HEK293T (cell line): ENCODE data around the gene RNF31.
"Not testable (repeated sequence)": the region's sequence is repeated elsewhere in the genome, so short reads cannot be mapped to it uniquely, and the experiment has no call there.

Source experiments
- CTCF ChIA-PET: fragments of 350-600 bp; formaldehyde crosslinking; extraction: SDS; loops from one replicate; lab custom pipeline; 2021; ENCODE audit warnings: antibody characterized with exemption, inconsistent platforms; lab: Yijun Ruan, JAX
- POLR2A ChIA-PET: fragments of 350-600 bp; formaldehyde crosslinking; extraction: SDS; loops from one replicate; lab custom pipeline; 2020; ENCODE audit warnings: antibody characterized with exemption, inconsistent platforms; lab: Yijun Ruan, JAX
- DNase-seq: peaks from one replicate; pipeline ENCODE4 v3.0.0; 2012; ENCODE audit warnings: mixed read lengths; ENCODE audit errors: extremely low spot score
- ARNT ChIP-seq: fragments of 450-650 bp; IDR thresholded peaks from 2 replicates; pipeline ENCODE4 v1.6.1; 2017; ENCODE audit warnings: mild to moderate bottlenecking
- BHLHE40 ChIP-seq: fragments of 450-650 bp; IDR thresholded peaks from 2 replicates; pipeline ENCODE4 v1.6.1; 2016; ENCODE audit warnings: mild to moderate bottlenecking, moderate library complexity, borderline replicate concordance
- CTBP1 ChIP-seq: fragments of 450-650 bp; IDR thresholded peaks from 2 replicates; pipeline ENCODE4 v1.6.1; 2016; ENCODE audit warnings: borderline replicate concordance
- ELF4 ChIP-seq: fragments of 450-650 bp; IDR thresholded peaks from 2 replicates; pipeline ENCODE4 v1.6.1; 2017; ENCODE audit warnings: antibody characterized with exemption
- FOXA1 ChIP-seq: fragments of 450-650 bp; IDR thresholded peaks from 2 replicates; pipeline ENCODE4 v1.6.1; 2016; ENCODE audit warnings: mild to moderate bottlenecking
- FOXK2 ChIP-seq: fragments of 450-650 bp; IDR thresholded peaks from 2 replicates; pipeline ENCODE4 v1.6.1; 2016; ENCODE audit warnings: mild to moderate bottlenecking
- FOXM1 ChIP-seq: fragments of 450-650 bp; IDR thresholded peaks from 2 replicates; pipeline ENCODE4 v1.6.1; 2017; ENCODE audit warnings: mild to moderate bottlenecking, borderline replicate concordance
- HDGF ChIP-seq: fragments of 450-650 bp; IDR thresholded peaks from 2 replicates; pipeline ENCODE4 v1.6.1; 2017; ENCODE audit warnings: antibody characterized with exemption, borderline replicate concordance
- L3MBTL2 ChIP-seq: fragments of 450-650 bp; conservative IDR thresholded peaks from 2 replicates; pipeline ENCODE4 v1.6.1; 2016; ENCODE audit warnings: mild to moderate bottlenecking
- LEF1 ChIP-seq: fragments of 450-650 bp; IDR thresholded peaks from 2 replicates; pipeline ENCODE4 v1.6.1; 2017; ENCODE audit warnings: mild to moderate bottlenecking, borderline replicate concordance
- NFRKB ChIP-seq: fragments of 450-650 bp; IDR thresholded peaks from 2 replicates; pipeline ENCODE4 v1.6.1; 2016; ENCODE audit warnings: mild to moderate bottlenecking, moderate library complexity
- SP1 ChIP-seq: fragments of 450-650 bp; IDR thresholded peaks from 2 replicates; pipeline ENCODE4 v1.6.1; 2017
- SUZ12 ChIP-seq: fragments of 450-650 bp; IDR thresholded peaks from 2 replicates; pipeline ENCODE4 v1.6.1; 2016; ENCODE audit warnings: mild to moderate bottlenecking
- TARDBP ChIP-seq: fragments of 450-650 bp; IDR thresholded peaks from 2 replicates; pipeline ENCODE4 v1.6.1; 2016
- ZNF384 ChIP-seq: fragments of 450-650 bp; IDR thresholded peaks from 2 replicates; pipeline ENCODE4 v1.6.1; 2016
- TF ChIP-seq, protein P1 (sequence below): fragments of 450-650 bp; IDR thresholded peaks from 2 replicates; pipeline ENCODE4 v1.6.1; 2016

RNF31 gene

DNA sequence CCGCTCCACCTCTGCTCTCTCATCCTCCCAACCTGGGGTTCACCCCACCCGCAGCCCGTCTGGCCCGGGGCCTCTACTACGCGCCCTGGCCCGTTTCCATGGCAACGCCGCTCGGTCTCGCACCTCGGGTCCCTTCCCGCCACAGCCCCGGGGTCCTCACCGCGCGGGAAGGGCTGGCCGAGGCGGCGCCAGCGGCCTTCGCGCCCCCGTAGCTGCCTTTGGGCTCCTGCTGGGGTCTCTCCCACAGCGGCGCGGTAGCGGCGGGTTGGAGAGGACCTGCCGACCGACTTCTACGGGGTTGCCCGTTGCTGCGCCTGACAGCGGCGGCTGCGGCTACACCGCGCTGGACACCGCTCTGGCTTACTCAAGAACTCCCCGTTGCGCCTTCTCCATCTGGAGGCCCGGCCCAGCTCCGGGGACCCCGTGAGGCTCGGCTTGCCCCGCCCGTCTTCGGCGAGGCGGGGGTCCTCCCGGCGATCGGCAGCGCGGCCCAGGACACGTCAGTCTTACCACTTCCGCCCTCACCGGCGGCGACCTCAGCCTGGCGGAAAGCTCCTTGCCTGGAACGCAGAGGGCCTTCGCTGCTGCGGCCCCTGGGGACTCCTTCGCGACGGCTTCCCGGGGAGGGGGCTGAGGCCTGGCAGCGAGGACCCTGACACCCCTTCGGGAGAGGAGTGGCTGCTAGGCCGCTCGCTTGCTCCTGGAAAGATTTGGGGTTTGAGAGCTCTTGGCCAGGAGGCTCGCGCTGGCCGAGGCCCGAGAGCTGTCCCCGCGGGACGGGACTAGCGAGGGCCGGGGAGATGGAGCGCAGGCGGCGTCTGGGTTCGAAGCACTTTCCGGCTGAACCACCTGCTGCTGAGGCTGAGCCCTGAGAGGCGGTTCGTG is 48.1 kb downstream of the RNF31 start, which contains the start of gene TM9SF1:
TM9SF1 (minus strand) TSS at position 256 of the 885 bp plus-strand sequence. CDS start 422 bp downstream, outside the sequence.
- TF ChIP-seq, protein P1, sequence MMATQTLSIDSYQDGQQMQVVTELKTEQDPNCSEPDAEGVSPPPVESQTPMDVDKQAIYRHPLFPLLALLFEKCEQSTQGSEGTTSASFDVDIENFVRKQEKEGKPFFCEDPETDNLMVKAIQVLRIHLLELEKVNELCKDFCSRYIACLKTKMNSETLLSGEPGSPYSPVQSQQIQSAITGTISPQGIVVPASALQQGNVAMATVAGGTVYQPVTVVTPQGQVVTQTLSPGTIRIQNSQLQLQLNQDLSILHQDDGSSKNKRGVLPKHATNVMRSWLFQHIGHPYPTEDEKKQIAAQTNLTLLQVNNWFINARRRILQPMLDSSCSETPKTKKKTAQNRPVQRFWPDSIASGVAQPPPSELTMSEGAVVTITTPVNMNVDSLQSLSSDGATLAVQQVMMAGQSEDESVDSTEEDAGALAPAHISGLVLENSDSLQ = peak; percentile 72
- TF ChIP-seq HDGF (no peak), SUZ12 (no peak), FOXK2 (no peak), FOXA1 (no peak), BHLHE40 (no peak), L3MBTL2 (peak; percentile 100), TARDBP (no peak), ARNT (no peak), LEF1 (no peak), ELF4 (peak; percentile 95)
- ChIA-PET POLR2A (interaction anchor here (0.7 to 2.6 kb wide), 26 partner anchors 8 to 246 kb away, joined by 3 to 33 read pairs (median 6); partner anchors contain the start of genes CARMIL3, CHMP4A, DCAF11 and EMC9), CTCF (interaction anchor here (0.9 to 1.6 kb wide), 3 partner anchors 35 to 236 kb away, joined by 3 to 4 read pairs (median 3); partner anchors contain the start of gene IRF9)
- peak; percentile 90 for DNase-seq

DNA sequence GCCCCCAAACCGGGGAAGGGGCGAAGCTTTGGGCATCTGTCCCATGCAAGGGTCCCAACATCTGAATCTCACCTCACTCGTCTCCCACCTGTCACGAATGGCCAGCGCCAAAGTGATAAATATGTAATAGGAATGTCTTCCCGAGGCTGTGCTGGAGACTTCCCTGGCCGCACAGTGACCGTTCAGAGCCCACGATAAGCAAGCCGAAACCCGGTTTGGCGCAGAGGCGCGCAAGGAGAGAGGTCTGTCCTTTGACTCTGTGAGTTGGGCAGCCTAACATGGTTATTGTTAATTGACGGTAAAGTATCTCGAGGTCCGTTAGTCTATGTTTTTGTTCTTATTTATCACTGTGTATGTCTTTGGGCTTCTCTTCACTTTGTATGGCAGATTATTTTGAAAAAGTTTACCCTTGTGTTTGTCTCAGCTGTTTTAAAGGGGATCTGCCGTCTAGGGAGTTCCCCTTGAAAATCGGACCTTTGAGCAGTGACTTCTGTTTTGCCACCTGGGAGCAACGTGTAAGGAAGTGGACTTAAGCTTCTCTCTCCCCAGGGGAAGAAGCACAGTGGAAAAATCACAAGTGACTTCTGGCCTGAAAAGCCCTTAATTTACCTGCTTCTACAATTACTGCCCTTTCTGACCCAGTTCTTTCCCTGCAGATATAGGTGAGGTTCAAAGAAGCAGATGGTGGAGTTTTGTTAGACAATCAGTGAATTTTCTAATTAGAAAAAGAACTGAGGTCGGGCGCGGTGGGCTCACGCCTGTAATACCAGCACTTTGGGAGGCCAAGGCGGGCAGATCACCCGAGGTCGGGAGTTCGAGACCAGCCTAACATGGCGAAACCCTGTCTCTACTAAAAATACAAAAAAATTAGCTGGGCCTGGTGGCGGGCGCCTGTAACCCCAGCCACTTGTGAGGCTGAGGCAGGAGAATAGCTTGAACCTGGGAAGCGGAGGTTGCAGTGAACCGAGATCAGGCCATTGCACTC is 49.1 kb downstream of the RNF31 start:
- CTCF ChIA-PET = interaction anchor here (0.9 to 1.0 kb wide), 2 partner anchors 36 to 100 kb away, joined by 3 to 4 read pairs; partner anchors contain the start of gene IRF9
- peak; percentile 30 for DNase-seq
- POLR2A ChIA-PET = interaction anchor here (0.7 to 2.6 kb wide), 25 partner anchors 8 to 245 kb away, joined by 3 to 33 read pairs (median 6); partner anchors contain the start of genes CARMIL3, CHMP4A, DCAF11 and EMC9

DNA sequence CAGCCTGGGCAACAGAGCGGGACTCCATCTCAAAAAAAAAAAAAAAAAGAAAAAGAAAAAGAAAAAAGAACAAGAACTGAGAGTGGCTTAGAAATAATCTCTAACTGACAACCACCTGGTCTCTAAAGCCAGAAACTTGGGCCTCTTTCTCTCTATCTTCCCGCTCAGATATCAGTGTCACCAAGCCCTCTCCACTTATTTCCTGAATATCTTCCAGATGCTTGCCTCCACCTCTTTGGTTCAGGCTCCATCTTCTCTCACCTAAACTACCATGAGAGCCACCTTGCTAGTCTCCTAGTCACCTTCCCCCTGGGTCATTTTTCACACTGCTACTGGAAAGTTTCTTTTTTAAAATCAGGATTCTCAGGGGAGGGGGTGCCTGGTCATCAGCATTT is 49.8 kb downstream of the RNF31 start:
- ChIA-PET CTCF (no interaction called here), POLR2A (interaction anchor here (1.6 to 2.6 kb wide), 3 partner anchors 17 to 74 kb away, joined by 5 to 33 read pairs (median 16); partner anchors contain the start of genes CHMP4A, PSME2, RABGGTA and RNF31)
- no peak for TF ChIP-seq CTBP1
- no peak for TF ChIP-seq FOXM1
- no peak for TF ChIP-seq FOXK2
- TF ChIP-seq NFRKB = no peak
- no peak for TF ChIP-seq L3MBTL2
- no peak for TF ChIP-seq FOXA1
- TF ChIP-seq TARDBP = no peak
- no peak for TF ChIP-seq LEF1
- no peak for TF ChIP-seq ELF4
- no peak for TF ChIP-seq BHLHE40
- no peak for TF ChIP-seq SUZ12
- no peak for TF ChIP-seq ARNT
- no peak for TF ChIP-seq ZNF384
- TF ChIP-seq HDGF = no peak
- TF ChIP-seq, protein P1 = no peak
- no peak for DNase-seq

More for the DNA sequence above, 49.1 kb downstream of the RNF31 start:
- TF ChIP-seq FOXM1 (no peak), L3MBTL2 (no peak), ZNF384 (no peak), LEF1 (no peak), ELF4 (no peak), SP1 (no peak), TARDBP (no peak), CTBP1 (no peak), FOXK2 (no peak), BHLHE40 (no peak), FOXA1 (no peak), NFRKB (no peak), HDGF (no peak)
- TF ChIP-seq, protein P1 = no peak

DNA sequence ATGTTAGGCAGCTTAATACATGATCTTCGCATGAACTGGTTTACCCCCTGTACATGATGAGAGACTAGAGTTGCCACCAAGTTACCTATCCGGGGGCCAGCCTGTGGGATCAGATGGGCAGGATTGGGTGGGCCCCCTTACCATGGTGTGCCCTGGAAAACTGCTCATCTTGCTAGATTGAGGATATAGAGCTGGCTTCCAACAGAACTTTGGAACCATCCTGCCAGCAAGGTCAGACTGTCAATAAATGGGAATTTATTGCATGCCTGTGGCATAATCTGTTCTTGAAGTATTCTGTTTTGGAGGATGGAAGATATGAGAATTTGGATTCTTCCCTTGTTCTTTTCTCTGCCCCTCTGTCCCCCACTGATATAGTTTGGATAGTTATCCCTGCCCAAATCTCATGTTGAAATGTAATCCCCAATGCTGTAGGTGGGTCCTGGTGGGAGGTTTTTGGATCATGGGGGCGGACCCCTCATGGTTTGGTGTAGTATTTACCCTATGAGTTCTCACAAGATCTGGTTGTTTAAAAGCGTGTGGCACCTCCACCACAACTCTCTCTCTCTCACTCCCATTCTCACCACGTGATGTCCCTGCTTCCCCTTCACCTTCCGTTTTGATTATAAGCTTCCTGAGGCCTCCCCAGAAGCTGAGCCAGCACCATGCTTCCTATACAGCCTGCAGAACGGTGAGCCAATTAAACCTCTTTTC is 51.7 kb downstream of the RNF31 start:
- ChIA-PET CTCF (no interaction called here), POLR2A (interaction anchor here (1.0 kb wide), 1 partner anchor 14 kb away, joined by 4 read pairs; the partner anchor contains the start of gene CHMP4A)
- no peak for DNase-seq
- TF ChIP-seq FOXK2 (no peak), ZNF384 (0 out of 2 replicates have a peak, but pooled peaks have one; percentile 46)

DNA sequence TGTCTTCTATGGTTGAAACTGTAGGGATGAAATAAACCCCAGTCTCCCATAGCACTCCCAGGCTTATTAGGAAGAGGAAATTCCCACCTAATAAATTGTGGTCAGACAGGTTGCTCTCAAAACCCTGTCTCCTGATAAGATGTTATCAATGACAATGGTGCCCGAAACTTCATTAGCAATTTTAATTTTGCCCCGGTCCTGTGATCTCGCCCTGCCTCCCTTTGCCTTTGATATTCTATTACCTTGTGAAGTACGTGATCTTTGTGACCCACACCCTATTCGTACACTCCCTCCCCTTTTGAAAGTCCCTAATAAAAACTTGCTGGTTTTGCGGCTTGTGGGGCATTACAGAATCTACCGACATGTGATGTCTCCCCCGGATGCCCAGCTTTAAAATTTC is 55.2 kb downstream of the RNF31 start:
- POLR2A ChIA-PET = interaction anchor here (2.1 kb wide), 1 partner anchor 11 kb away, joined by 11 read pairs; the partner anchor contains the start of gene CHMP4A
- DNase-seq, CTCF ChIA-PET: not testable (repeated sequence)

DNA sequence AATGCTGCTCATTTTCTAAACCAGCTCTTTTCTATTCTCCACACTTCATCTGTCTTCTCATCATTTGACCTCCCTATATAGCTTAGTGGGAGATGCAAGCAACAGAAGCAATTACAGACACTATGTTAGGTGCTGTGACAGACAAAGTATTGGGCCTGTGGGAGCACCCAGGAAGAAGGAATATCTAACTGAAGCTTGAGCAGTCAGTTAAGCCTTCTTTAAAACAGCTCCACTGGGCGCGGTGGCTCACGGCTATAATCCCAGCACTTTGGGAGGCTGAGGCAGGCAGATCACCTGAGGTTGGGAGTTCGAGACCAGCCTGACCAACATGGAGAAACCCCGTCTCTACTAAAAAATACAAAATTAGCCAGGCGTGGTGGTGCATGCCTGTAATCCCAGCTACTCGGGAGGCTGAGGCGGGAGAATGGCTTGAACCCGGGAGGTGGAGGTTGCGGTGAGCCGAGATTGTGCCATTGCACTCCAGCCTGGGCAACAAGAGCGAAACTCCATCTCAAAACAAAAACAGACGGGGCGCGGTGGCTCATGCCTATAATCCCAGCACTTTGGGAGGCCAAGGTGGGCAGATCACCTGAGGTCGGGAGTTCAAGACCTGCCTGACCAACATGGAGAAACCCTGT is 56.1 kb downstream of the RNF31 start:
- CTCF ChIA-PET, DNase-seq: not testable (repeated sequence)
- POLR2A ChIA-PET = interaction anchor here (1.4 to 2.1 kb wide), 2 partner anchors 8 to 10 kb away, joined by 3 to 11 read pairs; partner anchors contain the start of genes CHMP4A and TM9SF1
